RPMI8226 (cell line): ENCODE results near the gene OR8D4.
"Not testable (repeated sequence)": the region's sequence is repeated elsewhere in the genome, so short reads cannot be mapped to it uniquely, and the experiment has no call there.

Experiments
- DNase-seq: peaks from one replicate; pipeline ENCODE4 v3.0.0-alpha.2; 2015

The OR8D4 gene

GRCh38 chr11:123901867-123902266, at the start of gene OR8D4:
Gene OR8D4 (plus strand): TSS chr11:123902167. CDS start chr11:123906432, 4,265 bp downstream.
- DNase-seq, result no peak

- no peak for DNase-seq
Observed at GRCh38 chr11:123852321-123852720, 49.6 kb upstream of the OR8D4 start.

GRCh38 chr11:123853038-123853437, 48.9 kb upstream of the OR8D4 start:
- no peak for DNase-seq

- DNase-seq, result no peak
Observed at GRCh38 chr11:123856444-123856843, 45.5 kb upstream of the OR8D4 start.

- DNase-seq, result no peak
Observed at GRCh38 chr11:123859731-123860130, 42.2 kb upstream of the OR8D4 start.

- DNase-seq, result not testable (repeated sequence)
Observed at GRCh38 chr11:123865293-123865692, 36.7 kb upstream of the OR8D4 start.

GRCh38 chr11:123867795-123868194, 34.2 kb upstream of the OR8D4 start:
- not testable (repeated sequence) for DNase-seq

- no peak for DNase-seq
Observed at GRCh38 chr11:123880912-123881311, 21.1 kb upstream of the OR8D4 start.

- DNase-seq, result no peak
Observed at GRCh38 chr11:123885570-123885969, 16.4 kb upstream of the OR8D4 start, which contains the start of gene TMEM225. Gene TMEM225 (minus strand): TSS chr11:123885670. CDS start chr11:123885425, 245 bp downstream.

GRCh38 chr11:123892031-123892430, 9.9 kb upstream of the OR8D4 start:
- DNase-seq, result no peak

- DNase-seq, result no peak
Observed at GRCh38 chr11:123899792-123900191, 2.2 kb upstream of the OR8D4 start.

GRCh38 chr11:123903932-123904331, 2.0 kb downstream of the OR8D4 start:
- no peak for DNase-seq

- DNase-seq, result no peak
Observed at GRCh38 chr11:123904932-123905331, 3.0 kb downstream of the OR8D4 start.

GRCh38 chr11:123905826-123906225, 3.9 kb downstream of the OR8D4 start:
- no peak for DNase-seq

GRCh38 chr11:123920943-123921342, 19.0 kb downstream of the OR8D4 start:
- DNase-seq, result no peak

- DNase-seq, result no peak
Observed at GRCh38 chr11:123924027-123924426, 22.1 kb downstream of the OR8D4 start.

GRCh38 chr11:123939317-123939716, 37.4 kb downstream of the OR8D4 start, which contains the start of gene OR4D5:
Gene OR4D5 (plus strand): TSS chr11:123939617. CDS start chr11:123939617, 0 bp downstream.
- DNase-seq, result no peak

GRCh38 chr11:123942413-123942812, 40.4 kb downstream of the OR8D4 start:
- no peak for DNase-seq

- no peak for DNase-seq
Observed at GRCh38 chr11:123943738-123944137, 41.8 kb downstream of the OR8D4 start, which contains the start of gene OR6T1. Gene OR6T1 (minus strand): TSS chr11:123943838. CDS start chr11:123943838, 0 bp downstream.

- no peak for DNase-seq
Observed at GRCh38 chr11:123945132-123945531, 43.2 kb downstream of the OR8D4 start.

GRCh38 chr11:123956752-123957151, 54.8 kb downstream of the OR8D4 start:
- DNase-seq, result no peak
